ENCODE data around the gene NYNRIN. TPM values are rescaled to one million over a fixed set of nuclear protein-coding genes. Genes with fewer than 3 reads are reported as not detected.

NYNRIN gene
- total RNA-seq, 1 experiment from 2014 or later = 18.7 TPM

- no peak overlapping the region for H3K27ac ChIP-seq (ENCODE audit: insufficient read length, low read depth, low read length)
- peaks cover 0 to 1% of the 10 kb centered on the region in 2 experiments; a peak in 1 of 5 replicates for H3K9me3 Mint-ChIP-seq
- WGBS (ENCODE audit: extremely low coverage, insufficient read length, low lambda C conversion rate) = no CpG with 5 or more reads among the region's 3 CpGs
- H3K4ac ChIP-seq (ENCODE audit: low read depth, low read length) = no peak overlapping the region
- no peak overlapping the region for H2BK20ac ChIP-seq (ENCODE audit: low read depth, low read length, poor library complexity, severe bottlenecking)
- no peak overlapping the region for H3K4me2 ChIP-seq (ENCODE audit: insufficient read depth, insufficient read length, low read length)
- no peak overlapping the region for H3K27ac Mint-ChIP-seq
- no peaks in the 10 kb centered on the region for H3K79me1 ChIP-seq (ENCODE audit: insufficient read depth, low read depth, low read length, poor library complexity, severe bottlenecking)
- no peak overlapping the region for H2AK5ac ChIP-seq (ENCODE audit: insufficient read length, low read length)
- H4K8ac ChIP-seq (replicated peaks; ENCODE audit: insufficient read length, low read depth, low read length) = no peak overlapping the region
- H4K20me1 ChIP-seq (ENCODE audit: control insufficient read depth, insufficient read depth, insufficient read length) = no peaks in the 10 kb centered on the region
- H2BK15ac ChIP-seq (ENCODE audit: low read depth, low read length) = no peak overlapping the region
- H3K56ac ChIP-seq (ENCODE audit: insufficient read length, low read depth, low read length) = no peak overlapping the region
- no peak overlapping the region for H4K91ac ChIP-seq (ENCODE audit: insufficient read length, low read depth, low read length)
- H4K5ac ChIP-seq (ENCODE audit: insufficient read length, low read depth, low read length) = no peak overlapping the region
- H3K18ac ChIP-seq (ENCODE audit: insufficient read length, low read depth, low read length) = no peak overlapping the region
- no peak overlapping the region for H3T11ph ChIP-seq (ENCODE audit: low read length)
- peaks cover 2% of the 10 kb centered on the region for H3K27me3 Mint-ChIP-seq (ENCODE audit: low read depth)
- no peaks in the 10 kb centered on the region for H3K27me3 ChIP-seq (ENCODE audit: insufficient read depth, low read length)
- TF ChIP-seq CTCF (conservative IDR thresholded peaks at IDR 0.05) = no peak
- H3K36me3 Mint-ChIP-seq (ENCODE audit: insufficient read depth in 1 of 3, low read depth in 3 of 3) = no peaks in the 10 kb centered on the region
- DNase-seq = no peak
- no peaks in the 10 kb centered on the region for H3K9me3 ChIP-seq (ENCODE audit: control insufficient read depth, low read depth, low read length)
- no peaks in the 10 kb centered on the region for H3K4me1 Mint-ChIP-seq
- no peak overlapping the region for H2BK12ac ChIP-seq (ENCODE audit: insufficient read length, low read depth, low read length)
- no peak overlapping the region for H2AFZ ChIP-seq (ENCODE audit: low read length)
- no peak overlapping the region for H2BK120ac ChIP-seq (ENCODE audit: low read depth, low read length, poor library complexity, severe bottlenecking)
- H3K4me3 Mint-ChIP-seq = no peak overlapping the region
- H3K23me2 ChIP-seq (ENCODE audit: insufficient read length, low read depth, low read length, poor library complexity, severe bottlenecking) = no peaks in the 10 kb centered on the region
- no peak overlapping the region for H2BK5ac ChIP-seq (ENCODE audit: insufficient read length, low read length)
- H3K14ac ChIP-seq (ENCODE audit: insufficient read depth, low read length) = no peak overlapping the region
- H3K79me2 ChIP-seq (ENCODE audit: insufficient read depth, low read length) = no peaks in the 10 kb centered on the region
- H3K9ac ChIP-seq (ENCODE audit: extremely low read depth, insufficient read length, low read length) = no peak overlapping the region
- H3K23ac ChIP-seq (ENCODE audit: insufficient read length, low read depth, low read length) = no peak overlapping the region
- H3K4me1 ChIP-seq (ENCODE audit: insufficient read depth, low read length) = no peaks in the 10 kb centered on the region
Observed at GRCh38 chr14:24465368-24465767, 66.6 kb downstream of the NYNRIN start.
